ENCODE measurements around the gene KIAA0232.
"Not testable (repeated sequence)": the region's sequence is repeated elsewhere in the genome, so short reads cannot be mapped to it uniquely, and the experiment has no call there.

The KIAA0232 gene

DNA sequence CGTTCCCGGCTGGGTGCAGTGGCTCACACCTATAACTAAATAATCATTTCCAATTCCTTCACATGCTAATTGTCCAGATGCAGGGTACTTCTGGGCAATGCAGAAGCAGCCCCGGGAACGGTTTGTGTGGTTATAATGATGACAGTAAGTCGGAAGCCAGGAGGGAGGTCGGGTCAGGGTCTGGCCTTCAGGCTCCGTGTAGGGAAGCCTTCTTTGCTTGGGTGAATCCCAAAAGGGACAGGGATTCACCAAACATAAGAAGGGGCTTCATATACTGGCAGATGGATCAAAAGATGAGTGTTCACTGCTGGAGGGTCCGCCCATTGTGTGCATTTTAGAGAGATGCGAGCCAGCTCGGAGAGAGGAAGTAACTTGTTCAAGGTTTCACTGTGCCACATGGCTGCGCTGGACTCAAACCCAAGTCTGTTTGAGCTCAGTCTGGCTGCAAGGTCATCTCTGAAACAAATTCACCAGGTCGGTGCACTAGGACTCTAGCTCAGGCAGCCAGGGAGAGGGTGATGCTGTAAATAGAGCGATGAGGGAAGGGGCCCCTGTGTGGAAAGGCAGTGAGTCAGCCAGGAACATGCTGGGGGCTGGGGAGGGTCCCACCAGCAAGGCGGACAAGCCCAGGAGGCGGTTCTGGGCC is 4.8 kb upstream of the KIAA0232 start:
- no peak for DNase-seq

DNA sequence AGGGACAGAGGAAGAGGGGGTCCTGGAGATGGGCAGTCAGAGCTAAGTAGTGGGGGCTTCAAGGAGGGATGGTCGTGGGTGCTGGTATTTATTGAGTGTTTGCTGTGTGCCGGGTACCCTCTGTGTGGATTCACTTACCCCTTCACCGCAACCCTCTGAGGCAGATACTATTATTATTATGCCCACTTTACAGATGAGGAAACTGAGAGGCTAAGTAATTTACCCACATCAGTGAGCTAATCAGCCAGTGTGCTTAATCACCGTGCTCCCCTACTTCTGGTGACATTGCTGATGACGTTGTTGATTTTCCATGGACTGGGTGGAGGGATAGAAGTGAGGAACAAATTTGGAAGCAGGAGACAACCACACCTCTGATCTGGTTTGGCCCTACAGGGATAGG is 4.1 kb upstream of the KIAA0232 start:
- DNase-seq = no peak

DNA sequence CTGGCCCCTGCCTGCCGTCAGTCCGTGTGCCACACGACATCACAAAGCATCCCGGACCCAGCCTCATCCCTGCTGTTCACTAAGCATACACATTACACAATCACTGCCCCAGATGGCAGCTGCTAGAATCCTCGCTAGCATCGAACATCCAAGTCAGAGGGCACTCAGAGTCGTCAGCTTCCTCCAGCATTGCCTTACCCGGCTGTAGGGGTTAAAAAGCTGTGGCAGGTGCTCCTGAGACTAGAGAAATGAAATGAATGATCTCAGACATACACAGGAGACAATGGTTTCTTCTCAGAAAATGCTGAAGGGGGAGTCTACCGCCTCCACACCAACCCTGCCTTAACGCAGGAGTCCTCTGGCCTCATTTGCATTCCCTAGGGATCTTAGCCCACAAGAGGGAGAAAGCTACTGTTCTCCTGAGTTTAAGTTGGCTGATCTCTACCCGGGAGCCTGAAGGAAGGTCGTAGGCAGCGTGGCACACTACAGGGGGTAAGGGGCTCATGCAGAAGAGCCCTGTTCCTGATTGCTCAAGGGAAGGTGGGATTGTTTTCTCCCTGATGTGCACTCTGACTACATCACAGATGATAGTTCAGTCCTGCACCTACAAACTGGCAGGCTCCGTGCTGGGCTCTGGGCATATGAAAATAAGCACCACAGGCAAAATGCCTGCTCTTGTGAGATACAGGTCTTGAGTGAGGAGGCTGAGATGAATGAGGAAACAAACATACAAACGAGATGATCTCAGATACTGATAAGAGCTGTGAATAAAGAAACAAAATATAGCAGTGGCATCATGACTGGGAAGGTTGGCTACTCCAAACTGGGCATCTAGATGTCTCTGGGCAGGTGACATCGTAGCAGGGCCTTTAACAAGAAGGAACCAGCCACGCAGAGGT is 2.6 kb upstream of the KIAA0232 start:
- DNase-seq = peak; percentile 79

DNA sequence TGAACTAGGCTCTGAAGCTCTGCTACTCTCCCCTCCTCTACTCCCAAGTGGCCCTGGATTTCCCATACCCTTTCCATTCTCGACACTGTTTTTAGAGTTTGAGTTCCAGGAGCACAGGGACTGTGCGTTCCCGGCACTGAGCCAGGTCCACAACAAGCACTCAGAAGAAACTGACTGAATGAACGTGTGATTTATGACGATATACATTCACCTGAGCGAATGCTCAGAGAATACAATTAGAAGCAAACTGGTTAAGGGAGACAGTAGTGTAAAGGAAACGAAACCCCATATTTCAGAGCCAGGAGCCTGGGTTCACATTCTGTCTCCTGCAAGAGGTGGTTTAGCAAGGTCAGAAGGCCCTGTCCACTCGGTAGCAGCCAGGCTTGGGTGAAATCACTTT is 1.4 kb upstream of the KIAA0232 start:
- no peak for DNase-seq

GRCh38 chr4:6781561-6781960 is 966 bp upstream of the KIAA0232 start:
- DNase-seq = peak; percentile 21

DNA sequence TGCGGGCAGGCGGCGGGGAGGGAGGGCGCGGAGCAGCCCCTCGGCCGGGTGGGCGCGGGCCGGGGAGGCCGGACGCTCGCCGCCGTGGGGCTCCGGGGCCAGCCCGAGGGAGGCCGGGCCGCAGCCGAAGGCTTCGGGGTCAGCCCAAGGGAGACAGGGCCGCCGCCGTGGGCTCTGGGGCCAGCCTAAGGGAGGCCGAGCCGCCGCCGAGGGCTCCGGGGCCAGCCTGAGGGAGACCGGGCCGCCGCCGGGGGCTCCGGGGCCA is 251 bp downstream of the KIAA0232 start:
- DNase-seq = no peak

- peak; percentile 92 for DNase-seq
These were observed 819 bp downstream of the KIAA0232 start for GRCh38 chr4:6783111-6783981.

- no peak for DNase-seq
These were observed 3.0 kb downstream of the KIAA0232 start for GRCh38 chr4:6785572-6785925.

- no peak for DNase-seq
These were observed 5.6 kb downstream of the KIAA0232 start for GRCh38 chr4:6788123-6788522.

- not testable (repeated sequence) for DNase-seq
These were observed 8.7 kb downstream of the KIAA0232 start for GRCh38 chr4:6791245-6791644.

GRCh38 chr4:6791796-6792195 is 9.3 kb downstream of the KIAA0232 start:
- not testable (repeated sequence) for DNase-seq

- no peak for DNase-seq
These were observed 11.7 kb downstream of the KIAA0232 start for GRCh38 chr4:6794189-6794588.

DNA sequence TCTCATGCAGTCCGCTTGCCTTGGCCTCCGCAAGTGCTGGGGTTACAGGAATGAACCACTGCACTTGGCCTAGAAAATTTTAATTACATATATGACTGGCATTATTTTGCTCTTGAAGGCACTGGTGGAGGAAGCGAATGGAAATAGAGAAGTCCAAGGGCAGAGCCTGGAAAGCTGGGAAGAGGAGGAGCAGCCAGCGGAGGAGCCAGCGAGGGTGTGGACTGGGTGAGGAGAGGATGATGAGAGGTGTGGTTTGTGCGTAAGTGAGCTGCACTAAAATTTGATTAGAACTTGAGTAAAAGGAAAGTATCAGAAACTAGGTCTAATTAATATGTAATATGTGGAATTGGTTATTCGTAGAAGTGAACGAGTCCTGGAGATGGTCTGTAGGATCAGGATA is 13.3 kb downstream of the KIAA0232 start:
- no peak for DNase-seq

DNA sequence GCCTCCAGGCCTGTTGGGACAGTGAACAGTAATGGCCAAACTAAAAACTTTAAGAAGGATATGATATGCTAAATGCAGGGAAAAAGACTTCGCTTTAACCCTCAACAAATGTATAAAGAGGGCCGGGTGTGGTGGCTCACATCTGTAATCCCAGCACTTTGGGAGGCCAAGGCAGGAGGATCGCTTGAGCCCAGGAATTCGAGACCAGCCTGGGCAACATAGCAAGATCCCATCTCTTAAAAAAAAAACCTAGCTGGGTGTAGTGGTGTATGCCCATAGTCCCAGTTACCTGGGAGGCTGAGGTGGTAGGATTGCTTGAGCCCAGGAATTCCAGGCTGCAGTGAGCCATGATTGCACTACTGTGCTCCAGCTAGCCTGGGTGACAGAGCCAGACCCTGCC is 14.8 kb downstream of the KIAA0232 start:
- DNase-seq = not testable (repeated sequence)

- no peak for DNase-seq
These were observed 16.6 kb downstream of the KIAA0232 start for GRCh38 chr4:6799091-6799490.

DNA sequence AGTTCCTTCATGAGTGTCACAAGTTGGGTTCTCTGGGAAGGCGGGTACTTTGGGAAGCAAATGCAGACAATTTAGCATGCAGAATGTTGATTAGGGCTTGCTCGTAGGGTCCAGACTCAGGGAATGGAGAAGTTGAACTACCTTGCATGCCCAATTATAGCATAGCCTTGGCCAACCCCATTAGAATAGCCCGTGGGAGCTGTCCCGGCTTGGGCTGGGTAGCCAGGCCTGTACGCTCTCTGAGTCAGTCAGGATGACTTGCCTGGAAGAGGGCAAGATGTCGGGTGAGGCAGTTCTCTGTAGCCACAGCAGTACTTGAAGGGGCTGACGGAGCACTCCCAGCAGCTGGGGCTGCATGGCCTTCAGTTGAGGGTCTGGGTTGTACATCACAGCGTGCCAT is 19.5 kb downstream of the KIAA0232 start:
- no peak for DNase-seq

- DNase-seq = no peak
These were observed 20.1 kb downstream of the KIAA0232 start for GRCh38 chr4:6802626-6803025.

GRCh38 chr4:6803246-6803645 is 20.7 kb downstream of the KIAA0232 start:
- DNase-seq = no peak

GRCh38 chr4:6804082-6804752 is 21.7 kb downstream of the KIAA0232 start:
- DNase-seq = no peak

DNA sequence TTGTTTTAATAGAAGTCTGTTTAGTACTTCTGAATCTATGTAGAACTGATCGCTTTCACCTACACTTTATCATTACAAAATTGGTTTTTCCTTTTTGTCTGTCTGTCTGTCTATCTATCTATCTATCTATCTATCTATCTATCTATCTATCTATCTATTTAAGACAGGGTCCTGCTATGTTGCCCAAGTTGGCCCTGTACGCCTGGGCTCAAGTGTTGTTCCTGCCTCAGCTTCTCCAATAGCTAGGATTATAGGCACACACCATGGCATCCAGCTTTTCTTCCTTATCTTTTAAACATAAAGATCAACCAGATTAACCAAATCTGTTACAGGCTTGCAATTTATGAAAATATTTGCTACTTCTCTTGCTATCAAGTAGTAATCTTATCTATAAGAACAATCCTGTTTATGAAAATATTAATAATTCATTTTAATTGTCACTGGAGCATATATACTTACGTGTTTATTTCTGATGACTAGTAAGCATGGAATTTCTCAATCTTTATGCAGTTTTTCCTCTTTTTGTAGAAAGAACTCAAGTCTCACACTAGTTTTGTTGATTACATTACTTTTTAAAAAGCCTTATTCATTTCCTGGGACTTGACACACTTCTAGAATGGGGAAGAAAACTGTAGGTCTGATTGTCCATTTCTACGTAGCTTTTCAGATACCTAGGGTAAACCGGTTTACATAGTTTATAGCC is 24.5 kb downstream of the KIAA0232 start:
- no peak for DNase-seq

- no peak for DNase-seq
These were observed 25.7 kb downstream of the KIAA0232 start for GRCh38 chr4:6808259-6808658.

- no peak for DNase-seq
These were observed 28.6 kb downstream of the KIAA0232 start for GRCh38 chr4:6811165-6811564.

GRCh38 chr4:6812766-6813165 is 30.2 kb downstream of the KIAA0232 start:
- DNase-seq = no peak
